Activated CD8-positive, alpha-beta memory T cell treated with anti-CD3 and anti-CD28 coated beads for 48 hours (primary cell): Measurements from ENCODE around the gene IDNK.

Experiments
- DNase-seq, 3 experiments: peaks; one replicate each; pipeline ENCODE4 v3.0.0-alpha.2; 2020; ENCODE audit warnings: low read depth in 2 of 3, low spot score in 2 of 3

IDNK gene

DNA sequence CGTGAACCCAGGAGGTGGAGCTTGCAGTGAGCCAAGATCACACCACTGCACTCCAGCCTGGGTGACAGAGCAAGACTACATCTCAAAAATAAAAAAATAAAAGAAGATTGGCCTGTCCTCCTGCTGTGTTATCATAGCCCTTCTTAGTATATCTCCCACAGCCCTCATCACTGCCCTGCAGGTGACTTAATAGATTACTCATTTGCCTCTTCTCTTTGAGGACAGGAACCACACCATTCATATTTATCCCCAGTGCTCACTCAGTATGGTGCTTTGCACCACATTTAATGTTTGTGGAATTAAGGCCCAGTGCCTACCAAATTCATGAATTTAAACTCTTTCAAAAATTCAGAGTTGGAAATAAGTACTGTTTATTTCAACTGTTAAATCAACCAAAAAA lies 10.3 kb downstream of the IDNK start:
- DNase-seq: no peak

- DNase-seq: no peak
Observed at GRCh38 chr9:83633676-83634075, 10.7 kb downstream of the IDNK start.

GRCh38 chr9:83636813-83637212 lies 13.9 kb downstream of the IDNK start:
- no peak for DNase-seq

DNA sequence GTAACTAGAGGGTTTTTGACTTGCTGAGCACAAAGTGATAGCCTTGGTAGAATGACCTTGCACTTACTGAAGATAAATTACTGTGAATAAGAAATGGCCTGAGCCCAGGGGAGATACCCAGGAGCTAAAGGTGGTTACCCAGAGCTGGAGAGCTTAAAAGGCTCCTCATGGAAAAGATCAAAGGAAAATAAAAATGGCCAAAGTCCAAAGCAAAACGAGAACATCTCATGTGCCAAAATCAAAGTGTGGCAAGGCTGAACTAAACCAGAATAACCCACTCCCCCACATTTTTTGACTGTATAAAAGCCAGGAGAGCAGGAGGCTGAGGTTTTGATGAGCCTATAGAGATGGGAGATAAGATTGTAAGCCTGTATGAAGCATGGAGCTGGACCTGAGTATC lies 14.4 kb downstream of the IDNK start:
- no peak for DNase-seq

DNA sequence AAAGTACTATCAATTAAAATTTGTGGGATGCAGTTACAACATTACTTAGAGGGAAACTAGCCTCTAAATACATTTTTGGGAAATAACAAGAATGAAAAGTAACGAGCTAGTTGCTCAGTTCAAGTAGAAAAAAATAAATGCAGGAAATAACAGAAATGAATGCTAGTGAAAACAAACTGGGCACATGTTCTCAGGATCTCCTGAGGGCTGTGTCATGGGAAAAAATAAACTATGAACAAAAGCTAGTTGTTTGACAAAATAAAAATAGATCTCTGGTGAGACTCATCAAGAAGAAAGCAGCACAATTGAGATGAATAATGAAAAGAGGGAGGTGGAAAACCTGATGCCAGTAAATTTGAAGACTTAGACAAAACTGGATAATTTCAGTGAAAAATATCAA lies 16.3 kb downstream of the IDNK start:
- DNase-seq: no peak

DNA sequence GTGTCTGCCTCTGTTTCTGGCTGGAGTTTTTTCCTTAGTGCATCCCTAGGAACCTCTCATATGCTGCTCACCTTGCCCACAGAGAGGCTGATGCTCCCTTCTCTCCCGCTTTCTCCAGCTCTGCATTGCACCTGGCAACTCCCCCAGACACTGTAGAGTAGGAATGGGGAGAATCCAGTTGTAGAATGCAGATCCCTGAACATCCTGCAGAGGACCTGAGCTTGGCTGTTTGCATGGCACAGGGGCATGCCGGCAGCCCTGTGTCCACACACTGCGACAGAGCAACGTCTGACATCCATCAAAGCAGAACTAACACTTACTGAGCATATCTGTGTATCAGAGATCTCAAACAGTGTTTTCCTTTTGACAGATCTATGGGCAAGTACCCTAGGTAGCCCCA lies 19.9 kb downstream of the IDNK start:
- no peak for DNase-seq

DNA sequence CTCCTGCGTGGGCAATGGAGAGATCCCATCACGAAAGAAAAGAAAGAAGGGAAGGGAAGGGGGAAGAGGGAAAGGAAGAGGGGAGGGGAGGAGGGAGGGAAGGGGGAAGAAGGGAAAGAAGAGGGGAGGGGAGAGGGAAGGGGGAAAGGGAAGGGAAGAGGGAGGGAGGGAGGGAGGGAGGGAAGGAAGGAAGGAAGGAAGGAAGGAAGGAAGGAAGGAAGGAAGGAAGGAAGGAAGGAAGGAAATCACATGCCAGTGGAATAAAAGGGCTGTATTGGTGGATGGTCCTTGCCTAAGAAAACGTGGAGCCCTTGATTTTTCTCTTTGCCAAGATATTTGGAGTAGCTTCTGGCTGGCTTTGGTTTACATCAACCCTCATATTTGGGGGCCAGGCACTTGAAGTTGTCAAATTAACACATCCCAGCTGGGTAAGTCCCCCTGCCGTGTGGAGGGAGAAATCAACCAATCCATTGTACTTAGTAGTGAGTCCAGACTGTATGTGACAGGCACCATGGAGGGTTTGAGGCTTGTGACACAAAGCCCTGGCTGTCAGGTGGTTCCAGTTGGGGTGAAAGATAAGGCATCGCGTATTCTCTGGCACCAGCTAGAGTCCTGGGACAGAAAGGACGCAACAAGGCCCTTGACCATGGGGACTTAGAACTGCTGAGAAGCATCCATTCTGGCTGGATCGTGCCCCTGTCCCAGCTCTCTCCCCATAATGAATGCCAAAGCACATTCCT lies 23.7 kb downstream of the IDNK start:
- DNase-seq: no peak

- DNase-seq: peak; percentile 30 to 57 (median 37)
Observed at GRCh38 chr9:83649080-83649479, 26.1 kb downstream of the IDNK start.

DNA sequence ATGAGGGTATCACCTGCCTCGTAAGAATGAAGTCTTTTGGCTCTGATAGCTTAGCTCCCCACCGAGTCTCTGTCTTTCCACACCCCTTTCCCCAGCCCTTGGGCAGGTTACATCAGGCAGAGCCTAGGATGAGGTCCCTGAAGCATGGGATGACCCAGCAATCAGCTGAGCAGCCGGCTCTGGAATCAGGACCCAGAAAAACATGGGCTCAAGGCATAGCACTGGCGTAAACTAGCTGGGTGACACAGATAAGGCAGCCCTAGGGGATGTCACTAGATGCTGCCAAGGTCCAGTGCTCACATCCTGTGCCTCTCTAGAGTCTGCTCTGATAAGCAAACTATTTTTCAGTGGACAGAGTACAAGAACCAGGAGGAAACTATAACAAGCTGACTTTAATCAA lies 26.6 kb downstream of the IDNK start:
- no peak for DNase-seq

DNA sequence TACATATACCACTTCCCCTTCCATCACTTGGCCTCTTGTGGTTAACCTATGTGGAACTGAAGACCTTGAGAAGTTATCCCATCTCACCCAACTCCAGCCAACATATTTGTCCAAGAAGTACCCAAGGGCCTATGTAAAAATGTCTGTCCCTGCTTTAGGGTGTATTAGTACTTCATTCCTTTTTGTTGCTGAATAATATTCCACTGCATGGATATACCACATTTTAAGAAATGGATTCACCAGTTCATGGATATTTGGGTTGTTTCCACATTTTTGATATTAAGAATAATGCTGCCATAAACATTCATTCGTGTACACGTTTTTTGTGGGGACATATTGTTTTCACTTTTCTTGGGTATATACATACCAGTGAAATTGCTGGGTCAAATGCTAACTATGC lies 28.6 kb downstream of the IDNK start:
- DNase-seq: no peak

DNA sequence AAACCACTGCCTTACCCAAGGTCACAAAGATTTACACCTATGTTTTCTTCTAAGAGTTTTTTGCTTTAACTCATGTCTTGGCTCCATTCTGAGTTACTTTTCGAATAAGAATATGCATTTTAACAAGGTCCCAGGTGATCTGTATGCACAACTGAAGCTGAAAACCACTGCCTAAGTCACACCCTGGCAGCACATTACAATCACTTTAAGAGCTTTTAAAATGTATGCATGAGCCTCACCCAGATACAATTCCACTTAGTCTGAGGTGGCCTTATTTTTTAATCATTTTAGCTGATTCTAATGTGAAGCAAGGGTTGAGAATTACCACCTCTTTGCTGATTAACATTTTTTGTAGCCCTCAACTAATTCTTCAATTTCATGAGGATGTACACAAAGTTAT lies 29.5 kb downstream of the IDNK start:
- DNase-seq: no peak

GRCh38 chr9:83655433-83655832 lies 32.5 kb downstream of the IDNK start:
- DNase-seq: no peak

DNA sequence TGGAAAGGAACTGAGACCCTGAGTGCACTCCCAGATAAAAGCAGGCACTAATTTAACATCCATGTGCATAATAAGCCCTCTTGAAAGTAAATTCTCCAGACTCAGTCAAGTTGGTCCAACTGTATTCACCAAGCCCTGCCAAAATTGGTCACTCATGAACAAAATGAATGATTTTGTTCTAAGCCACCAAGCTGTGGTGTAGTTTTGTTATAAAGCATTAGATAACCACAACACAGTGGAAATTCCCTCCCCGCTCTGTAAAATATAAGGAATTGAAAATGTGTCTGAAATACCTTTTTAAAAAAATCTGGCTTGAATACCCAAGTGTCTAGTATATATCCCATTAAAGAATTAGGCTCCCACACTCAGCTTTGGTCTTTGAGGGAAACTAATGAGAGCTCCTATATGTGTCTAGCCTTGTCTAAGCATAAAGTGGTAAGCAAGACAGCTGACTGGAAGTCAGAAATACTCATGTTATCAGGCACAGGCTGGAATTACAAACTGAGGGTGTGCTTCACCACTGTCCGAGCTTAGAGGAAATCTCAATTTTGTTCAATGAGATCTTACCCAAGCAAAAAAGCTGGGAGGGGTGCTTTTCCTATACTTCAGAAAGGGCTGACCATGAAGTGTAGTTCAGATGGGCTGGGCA lies 33.2 kb downstream of the IDNK start:
- DNase-seq: no peak

DNA sequence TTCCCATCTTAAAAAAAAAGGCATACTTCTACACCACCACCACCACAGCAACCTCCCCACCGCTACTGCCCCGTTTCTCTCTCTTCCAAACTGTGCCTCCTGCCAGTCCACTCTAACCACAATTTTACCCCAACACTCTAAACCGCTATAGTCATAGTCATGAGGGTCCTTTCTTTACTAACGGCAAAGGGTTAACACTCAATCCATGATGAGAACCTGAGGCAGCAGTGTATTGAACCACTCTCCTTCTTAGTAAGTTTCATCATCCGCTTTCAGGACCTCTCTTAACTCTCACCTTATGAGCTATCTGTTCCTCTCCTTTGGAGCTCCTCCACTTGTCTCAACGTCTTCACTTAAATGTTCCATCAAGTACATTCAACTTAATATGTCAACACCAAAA lies 34.0 kb downstream of the IDNK start:
- no peak for DNase-seq

GRCh38 chr9:83662933-83663332 lies 40.0 kb downstream of the IDNK start:
- DNase-seq: no peak

DNA sequence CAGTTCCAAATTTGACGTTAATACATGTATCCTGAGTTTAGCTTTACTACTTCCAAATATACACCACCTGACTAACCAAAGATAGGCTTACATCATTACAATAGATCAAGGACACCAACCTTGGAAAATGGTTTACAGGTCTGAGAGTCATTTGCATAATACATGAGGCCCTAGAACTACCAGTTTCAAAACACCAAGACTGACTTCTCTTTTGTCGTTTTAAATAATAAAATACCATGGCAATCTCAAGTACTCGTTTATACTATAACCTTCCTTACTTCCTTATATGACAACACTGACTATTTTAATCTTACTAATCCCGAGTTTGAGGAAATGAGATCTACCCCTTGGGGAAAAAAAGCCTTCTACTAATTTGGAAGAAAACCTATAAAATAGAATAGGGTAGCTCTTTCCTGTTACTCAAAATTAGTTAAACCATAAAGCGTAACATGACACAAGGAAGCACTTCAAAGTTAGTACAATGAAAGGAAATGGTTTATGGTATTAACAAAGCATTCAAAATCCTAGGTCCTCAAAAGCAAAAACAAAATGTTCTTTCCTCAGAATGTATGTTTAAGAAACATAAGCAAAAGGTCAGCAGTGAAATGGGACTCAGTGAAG lies 42.7 kb downstream of the IDNK start:
- DNase-seq: no peak

DNA sequence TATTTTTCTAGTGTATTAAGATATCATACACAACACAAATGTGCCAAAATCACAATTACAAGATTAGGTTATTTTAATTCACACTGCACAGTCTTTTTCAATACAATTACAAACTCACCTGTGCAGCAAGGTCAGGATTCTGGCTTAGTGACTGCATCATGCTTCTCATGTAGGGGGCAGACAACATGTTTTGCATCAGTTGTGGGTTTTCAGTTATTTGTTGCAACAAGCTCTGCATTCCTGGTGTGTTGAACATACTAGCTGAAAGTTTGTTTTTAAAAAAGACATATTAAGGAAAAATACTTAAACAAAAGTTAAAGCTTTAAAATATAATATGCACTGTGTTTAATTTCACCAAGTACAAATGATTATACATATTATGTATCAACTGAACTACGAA lies 46.1 kb downstream of the IDNK start:
- no peak for DNase-seq

GRCh38 chr9:83670381-83670780 lies 47.4 kb downstream of the IDNK start:
- no peak for DNase-seq

- DNase-seq: no peak
Observed at GRCh38 chr9:83671451-83671850, 48.5 kb downstream of the IDNK start.

GRCh38 chr9:83675466-83675865 lies 52.5 kb downstream of the IDNK start:
- DNase-seq: no peak

DNA sequence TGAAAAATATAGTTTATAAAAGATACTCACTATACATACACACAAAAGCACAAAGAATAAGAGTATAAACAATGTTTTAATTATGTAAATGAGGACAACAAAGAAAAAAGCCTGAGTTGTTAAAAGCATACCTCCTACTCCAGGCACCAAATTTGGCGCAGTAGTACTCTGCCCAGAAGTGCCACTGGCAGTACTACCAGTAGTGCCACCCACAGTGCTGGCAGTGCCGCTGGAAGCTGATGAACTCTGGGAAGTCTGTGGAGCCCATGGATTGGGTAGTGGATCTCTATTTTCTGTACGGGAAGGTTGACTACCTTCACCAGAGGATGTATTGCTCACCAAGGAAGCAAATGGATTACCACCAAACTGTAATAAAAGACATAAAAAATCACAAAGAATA lies 54.7 kb downstream of the IDNK start:
- no peak for DNase-seq

DNA sequence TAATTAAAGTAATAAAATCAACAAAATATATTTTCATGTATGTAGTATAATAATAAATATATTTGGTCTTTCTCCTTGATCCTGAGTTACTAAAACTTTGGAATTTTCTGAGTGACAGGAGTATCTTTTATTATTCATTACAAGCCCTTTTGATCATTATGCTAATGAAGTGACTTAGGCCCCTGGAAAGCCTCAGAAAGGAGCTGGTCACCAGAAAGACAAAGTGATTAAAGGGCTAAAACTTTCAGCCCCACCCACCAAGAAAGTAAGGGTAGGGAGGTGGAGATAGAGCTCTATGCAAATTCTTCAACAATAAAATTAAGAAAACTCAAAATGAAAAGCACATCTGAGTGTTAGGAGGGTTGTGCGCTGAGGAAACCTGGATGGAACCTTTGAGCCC lies 57.3 kb downstream of the IDNK start:
- DNase-seq: no peak

GRCh38 chr9:83681490-83681889 lies 58.5 kb downstream of the IDNK start:
- no peak for DNase-seq
